Right atrium auricular region (tissue), 2 donors: ENCODE data around the gene CEMP1. TPM values are rescaled to one million over a fixed set of nuclear protein-coding genes. Genes with fewer than 3 reads are reported as not detected.

ENCODE experiments used
- DNase-seq: peaks from one replicate; pipeline ENCODE4 v3.0.0-alpha.2; 2019; ENCODE audit warnings: low spot score
- H3K27ac ChIP-seq, 2 donors: fragments of 200-600 bp; sonication (generic); 1 replicate in 1 of 2; 2 replicates in 1 of 2; pipeline ENCODE4 v1.5.1; 2016 to 2019
- H3K27me3 ChIP-seq, 2 donors: fragments of 200-600 bp; sonication (generic); one replicate each; pipeline versions ENCODE4 v1.5.1 to v1.6.0; 2017 to 2019
- H3K36me3 ChIP-seq: fragments of 200-600 bp; sonication (generic); one replicate; pipeline ENCODE4 v1.5.1; 2016
- H3K4me1 ChIP-seq, 2 donors: fragments of 200-600 bp; sonication (generic); one replicate each; pipeline versions ENCODE4 v1.5.1 to v1.6.0; 2017 to 2019
- H3K4me3 ChIP-seq, 2 donors: fragments of 200-600 bp; sonication (generic); 1 replicate in 1 of 2; 2 replicates in 1 of 2; pipeline ENCODE4 v1.5.1; 2017 to 2019; ENCODE audit warnings: mild to moderate bottlenecking in 1 of 2, moderate library complexity in 1 of 2
- H3K9me3 ChIP-seq, 2 donors: fragments of 200-600 bp; sonication (generic); one replicate each; pipeline ENCODE4 v1.5.1; 2019
- total RNA-seq, 2 donors: library from RNA; depleted of rRNA; stranded (reverse); fragments of >200 nt; gene quantifications; one replicate each; pipeline ENCODE4 v1.1.0, GENCODE V29; 2016
- TF ChIP-seq, protein P1 (sequence below), 2 donors: fragments of 200-600 bp; sonication (generic); IDR thresholded peaks; one replicate each; pipeline ENCODE4 v1.5.1; 2019; ENCODE audit warnings: antibody characterized with exemption in 2 of 2

The CEMP1 gene
- total RNA-seq, 2 donors from 2014 or later, result 1.5 TPM; not detected in 1

DNA sequence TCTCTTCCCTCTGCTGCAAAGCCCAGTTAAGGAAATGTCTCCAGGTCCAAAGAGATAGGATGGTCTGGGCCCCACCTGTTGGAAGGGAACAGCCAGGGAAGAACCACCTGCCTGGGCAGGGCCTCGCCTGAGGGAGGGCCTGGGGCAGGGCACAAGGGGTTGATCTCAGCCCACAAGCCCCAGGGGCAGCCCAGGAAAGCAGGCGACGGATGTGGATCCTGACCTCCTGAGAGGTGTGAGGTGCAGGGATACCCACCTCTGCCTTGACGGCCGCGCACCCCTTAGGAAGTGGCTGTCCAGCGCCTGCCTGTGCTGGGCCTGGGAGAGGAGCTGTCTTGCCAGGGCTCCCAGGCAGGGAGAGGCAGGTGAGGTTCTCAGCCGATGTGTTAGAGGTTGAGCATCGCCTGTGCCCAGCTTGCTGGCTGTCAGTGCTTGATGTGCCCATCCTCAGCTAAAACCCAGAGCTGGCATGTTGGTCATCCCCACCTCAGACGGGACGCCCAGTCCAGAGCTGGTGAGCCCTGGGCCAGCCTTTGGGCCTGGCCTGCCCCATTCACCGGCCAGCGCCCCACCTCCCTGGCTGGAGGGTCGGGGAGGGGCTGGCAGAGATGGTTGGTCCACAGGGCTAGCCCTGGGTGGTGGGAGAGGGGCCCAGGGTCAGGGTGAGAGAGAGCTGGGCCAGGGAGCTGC, 434 bp downstream of the CEMP1 start:
- DNase-seq, result no peak
- Histone ChIP-seq H3K4me1 (peaks cover 0 to 15% of the 10 kb centered on the region in 2 donors), H3K36me3 (peaks cover 25% of the 10 kb centered on the region), H3K27ac (peak overlapping the region; percentile 95 to 97), H3K4me3 (no peak overlapping the region), H3K9me3 (no peaks in the 10 kb centered on the region), H3K27me3 (no peaks in the 10 kb centered on the region)
- TF ChIP-seq, protein P1, sequence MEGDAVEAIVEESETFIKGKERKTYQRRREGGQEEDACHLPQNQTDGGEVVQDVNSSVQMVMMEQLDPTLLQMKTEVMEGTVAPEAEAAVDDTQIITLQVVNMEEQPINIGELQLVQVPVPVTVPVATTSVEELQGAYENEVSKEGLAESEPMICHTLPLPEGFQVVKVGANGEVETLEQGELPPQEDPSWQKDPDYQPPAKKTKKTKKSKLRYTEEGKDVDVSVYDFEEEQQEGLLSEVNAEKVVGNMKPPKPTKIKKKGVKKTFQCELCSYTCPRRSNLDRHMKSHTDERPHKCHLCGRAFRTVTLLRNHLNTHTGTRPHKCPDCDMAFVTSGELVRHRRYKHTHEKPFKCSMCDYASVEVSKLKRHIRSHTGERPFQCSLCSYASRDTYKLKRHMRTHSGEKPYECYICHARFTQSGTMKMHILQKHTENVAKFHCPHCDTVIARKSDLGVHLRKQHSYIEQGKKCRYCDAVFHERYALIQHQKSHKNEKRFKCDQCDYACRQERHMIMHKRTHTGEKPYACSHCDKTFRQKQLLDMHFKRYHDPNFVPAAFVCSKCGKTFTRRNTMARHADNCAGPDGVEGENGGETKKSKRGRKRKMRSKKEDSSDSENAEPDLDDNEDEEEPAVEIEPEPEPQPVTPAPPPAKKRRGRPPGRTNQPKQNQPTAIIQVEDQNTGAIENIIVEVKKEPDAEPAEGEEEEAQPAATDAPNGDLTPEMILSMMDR (IDR thresholded peaks at IDR 0.05), result no peak

DNA sequence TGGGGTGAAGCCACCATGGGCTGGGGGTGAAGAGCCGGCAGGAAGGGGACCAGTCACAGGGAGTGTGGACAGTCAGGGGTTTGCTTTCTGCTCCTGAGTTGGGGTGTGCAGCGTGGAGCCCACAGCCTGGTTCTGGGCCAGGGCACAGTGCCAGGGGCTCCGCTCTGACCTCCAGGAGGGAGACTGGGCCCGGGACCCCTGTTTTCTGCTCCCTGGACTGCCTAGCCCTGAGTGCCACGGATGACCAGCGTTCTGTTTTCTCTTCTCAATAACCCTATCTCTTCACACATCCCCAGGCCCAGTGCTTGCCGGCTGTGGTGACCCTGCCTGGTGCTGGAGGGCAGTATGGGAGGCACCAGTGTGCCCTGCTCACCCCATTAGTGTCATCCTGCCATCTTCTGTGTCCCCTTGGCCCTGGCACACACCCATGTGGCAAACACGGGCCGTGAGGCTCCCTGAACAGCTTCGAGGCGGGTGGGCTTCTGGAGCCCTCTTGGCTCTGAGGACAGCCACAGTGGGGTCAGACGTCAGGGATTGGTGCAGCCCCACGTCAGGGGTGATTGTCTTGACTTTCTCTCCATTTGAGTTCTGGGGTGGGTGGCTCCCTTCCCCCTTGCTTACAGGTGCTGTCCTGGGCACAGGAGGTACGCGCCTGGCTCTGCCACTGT, 1.1 kb downstream of the CEMP1 start:
- TF ChIP-seq, protein P1 (IDR thresholded peaks at IDR 0.05), result no peak
- no peak for DNase-seq
- H3K27ac ChIP-seq, result no peak overlapping the region
- no peaks in the 10 kb centered on the region for H3K27me3 ChIP-seq
- H3K4me1 ChIP-seq, result peaks cover 0 to 15% of the 10 kb centered on the region in 2 donors
- H3K9me3 ChIP-seq, result no peaks in the 10 kb centered on the region
- H3K4me3 ChIP-seq, result no peak overlapping the region
- peaks cover 25% of the 10 kb centered on the region for H3K36me3 ChIP-seq

DNA sequence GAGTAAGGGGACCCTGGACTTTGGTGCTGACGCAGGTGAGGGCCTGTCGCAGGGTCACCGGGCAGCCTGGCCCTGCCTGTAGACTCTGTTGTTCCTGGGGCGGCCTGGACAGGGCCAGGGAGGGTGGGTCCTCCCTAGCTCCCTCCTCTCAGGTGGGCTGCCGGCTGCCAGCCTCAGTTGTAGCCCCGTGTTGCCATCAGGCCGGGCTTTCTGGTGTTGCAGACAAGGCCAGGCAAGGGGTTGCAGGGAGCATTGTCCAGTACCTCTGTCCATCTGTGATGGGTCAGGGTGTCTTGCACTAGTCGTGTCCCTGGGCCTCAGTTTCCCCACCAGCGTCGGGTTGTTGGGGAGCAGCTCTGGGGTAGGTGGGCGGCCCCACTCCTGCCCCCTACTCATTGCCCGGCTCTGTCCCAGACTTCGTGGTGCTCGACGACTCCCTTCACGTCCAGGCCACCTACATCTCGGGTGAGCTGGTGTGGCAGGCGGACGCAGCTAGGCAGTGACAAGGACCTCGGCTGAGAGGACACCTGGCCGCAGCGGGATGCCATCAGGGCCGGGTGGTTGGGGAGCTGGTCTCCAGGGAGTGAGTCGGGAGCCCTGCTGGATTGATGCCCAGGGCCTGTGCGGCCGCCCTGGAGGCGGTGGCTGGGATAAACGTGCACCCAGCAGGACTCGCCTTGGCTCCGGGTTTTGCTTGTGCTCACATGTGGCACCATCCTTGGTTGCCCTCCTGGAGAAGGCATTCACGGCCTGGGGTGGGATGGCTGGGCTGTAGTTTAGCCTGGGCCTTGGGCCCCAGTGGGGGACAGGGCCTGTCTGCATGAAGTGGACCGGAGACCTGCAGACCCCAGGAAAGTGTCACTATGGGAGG, 1.9 kb downstream of the CEMP1 start:
- Histone ChIP-seq H3K27me3 (no peaks in the 10 kb centered on the region), H3K36me3 (peaks cover 29% of the 10 kb centered on the region), H3K4me3 (no peak overlapping the region)

DNA sequence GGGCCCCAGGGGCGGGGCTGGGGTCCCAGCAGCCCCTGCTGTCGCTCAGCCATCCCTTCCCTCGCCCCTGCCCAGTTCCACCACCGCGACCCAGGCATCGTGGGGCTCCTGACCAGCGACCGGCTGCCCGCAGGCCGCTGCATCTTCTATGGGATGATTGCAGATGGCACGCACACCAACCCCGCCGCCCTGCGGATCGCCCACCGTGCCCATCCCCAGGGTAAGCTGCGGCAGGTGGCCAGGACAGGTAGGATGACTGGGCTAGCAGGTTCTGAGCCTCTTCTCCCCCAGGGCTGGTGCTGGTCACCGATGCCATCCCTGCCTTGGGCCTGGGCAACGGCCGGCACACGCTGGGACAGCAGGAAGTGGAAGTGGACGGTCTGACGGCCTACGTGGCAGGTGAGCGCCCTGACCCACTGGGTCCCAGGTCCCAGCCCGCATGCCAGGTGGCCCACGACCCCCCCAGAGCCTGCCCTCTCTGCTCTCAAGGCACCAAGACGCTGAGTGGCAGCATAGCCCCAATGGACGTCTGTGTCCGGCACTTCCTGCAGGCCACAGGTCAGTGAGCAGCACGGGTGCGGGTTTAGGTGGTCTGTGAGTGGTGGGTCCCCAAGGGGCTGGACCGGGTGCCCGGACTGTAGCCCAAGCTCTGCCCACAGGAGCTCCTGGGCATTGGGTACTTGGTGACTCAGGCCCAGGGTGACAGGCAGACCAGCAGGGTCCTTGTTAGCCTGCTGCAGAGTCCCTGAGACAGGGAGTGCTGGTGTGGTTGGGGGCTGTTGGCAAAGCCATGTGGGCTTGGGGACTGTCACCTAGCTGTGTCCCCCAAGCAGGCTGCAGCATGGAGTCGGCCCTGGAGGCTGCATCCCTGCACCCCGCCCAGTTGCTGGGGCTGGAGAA, 2.8 kb downstream of the CEMP1 start:
- DNase-seq, result no peak
- TF ChIP-seq, protein P1 (IDR thresholded peaks at IDR 0.05), result no peak

More for the DNA sequence above, 1.9 kb downstream of the CEMP1 start:
- Histone ChIP-seq H3K4me1 (peaks cover 0 to 15% of the 10 kb centered on the region in 2 donors), H3K9me3 (no peaks in the 10 kb centered on the region), H3K27ac (no peak overlapping the region)
- no peak for DNase-seq
- TF ChIP-seq, protein P1 (IDR thresholded peaks at IDR 0.05), result no peak

DNA sequence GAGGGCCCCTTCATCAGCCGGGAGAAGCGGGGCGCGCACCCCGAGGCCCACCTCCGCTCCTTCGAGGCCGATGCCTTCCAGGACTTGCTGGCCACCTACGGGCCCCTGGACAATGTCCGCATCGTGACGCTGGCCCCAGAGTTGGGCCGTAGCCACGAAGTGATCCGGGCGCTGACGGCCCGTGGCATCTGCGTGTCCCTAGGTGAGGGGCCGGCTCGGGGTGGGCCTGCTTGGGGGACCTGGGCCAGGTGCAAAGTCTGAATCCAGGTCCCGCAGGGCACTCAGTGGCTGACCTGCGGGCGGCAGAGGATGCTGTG, 3.5 kb downstream of the CEMP1 start:
- Histone ChIP-seq H3K36me3 (peaks cover 43% of the 10 kb centered on the region), H3K9me3 (no peaks in the 10 kb centered on the region), H3K27me3 (no peaks in the 10 kb centered on the region), H3K4me1 (peaks cover 0 to 12% of the 10 kb centered on the region in 2 donors), H3K4me3 (no peak overlapping the region), H3K27ac (no peak overlapping the region)
- no peak for DNase-seq
- TF ChIP-seq, protein P1 (IDR thresholded peaks at IDR 0.05), result no peak

More for the DNA sequence above, 2.8 kb downstream of the CEMP1 start:
- Histone ChIP-seq H3K4me3 (no peak overlapping the region), H3K27me3 (no peaks in the 10 kb centered on the region), H3K36me3 (peaks cover 38% of the 10 kb centered on the region), H3K9me3 (no peaks in the 10 kb centered on the region), H3K27ac (no peak overlapping the region), H3K4me1 (peaks cover 0 to 15% of the 10 kb centered on the region in 2 donors)
